GM12873 (cell line): ENCODE data around the gene SIGLEC7.
A peak's percentile ranks its signal among the peaks of the same experiment; 100 is the strongest.

Source experiments
- TF ChIP-seq, protein P1 (sequence below): IDR thresholded peaks from 2 replicates; pipeline ENCODE4 v1.5.1; 2012; ENCODE audit warnings: low read depth, mild to moderate bottlenecking, moderate library complexity, low read length, control low read depth; ENCODE audit not compliant: insufficient read depth; ENCODE audit errors: missing control alignments

Gene SIGLEC7

DNA sequence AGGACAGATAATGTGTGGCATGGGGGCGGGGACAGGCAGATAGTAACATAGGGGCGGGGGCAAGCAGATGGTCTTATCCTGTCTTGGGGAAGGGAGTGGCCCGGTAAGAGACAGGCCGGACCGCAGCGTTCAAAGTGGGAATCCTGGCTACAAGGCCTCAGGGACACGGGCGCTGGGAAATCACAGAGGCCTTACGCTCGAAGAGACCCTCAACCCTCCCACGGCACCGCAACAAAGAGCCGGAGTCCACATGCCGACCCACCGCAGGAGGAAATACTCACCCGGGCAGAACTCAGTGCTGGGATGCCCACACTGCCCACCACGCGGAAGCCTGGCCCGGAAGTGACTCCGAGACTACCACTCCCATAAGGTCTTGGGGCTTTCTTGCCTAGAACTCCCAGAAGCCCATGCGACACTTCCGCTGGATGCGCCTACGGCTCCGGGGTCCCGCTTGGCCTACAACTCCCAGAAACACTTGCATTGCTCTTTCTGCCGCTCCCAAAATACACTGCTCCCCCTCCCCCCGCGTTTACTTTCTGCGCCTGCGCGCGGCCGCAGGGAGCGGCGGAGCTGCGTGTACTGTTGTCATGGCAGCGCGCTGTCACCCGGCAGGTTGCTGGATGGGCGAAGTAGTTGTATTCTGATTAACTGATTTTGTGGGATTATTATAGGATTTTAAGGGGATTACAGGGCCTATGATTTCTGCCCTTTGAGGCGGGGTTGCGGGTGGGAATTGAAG, 33.9 kb upstream of the SIGLEC7 start, which contains the start of gene CTU1:
Gene CTU1 (minus strand): TSS at position 344 of the 739 bp plus-strand sequence. CDS start 3,840 bp downstream, outside the sequence.
- TF ChIP-seq, protein P1, sequence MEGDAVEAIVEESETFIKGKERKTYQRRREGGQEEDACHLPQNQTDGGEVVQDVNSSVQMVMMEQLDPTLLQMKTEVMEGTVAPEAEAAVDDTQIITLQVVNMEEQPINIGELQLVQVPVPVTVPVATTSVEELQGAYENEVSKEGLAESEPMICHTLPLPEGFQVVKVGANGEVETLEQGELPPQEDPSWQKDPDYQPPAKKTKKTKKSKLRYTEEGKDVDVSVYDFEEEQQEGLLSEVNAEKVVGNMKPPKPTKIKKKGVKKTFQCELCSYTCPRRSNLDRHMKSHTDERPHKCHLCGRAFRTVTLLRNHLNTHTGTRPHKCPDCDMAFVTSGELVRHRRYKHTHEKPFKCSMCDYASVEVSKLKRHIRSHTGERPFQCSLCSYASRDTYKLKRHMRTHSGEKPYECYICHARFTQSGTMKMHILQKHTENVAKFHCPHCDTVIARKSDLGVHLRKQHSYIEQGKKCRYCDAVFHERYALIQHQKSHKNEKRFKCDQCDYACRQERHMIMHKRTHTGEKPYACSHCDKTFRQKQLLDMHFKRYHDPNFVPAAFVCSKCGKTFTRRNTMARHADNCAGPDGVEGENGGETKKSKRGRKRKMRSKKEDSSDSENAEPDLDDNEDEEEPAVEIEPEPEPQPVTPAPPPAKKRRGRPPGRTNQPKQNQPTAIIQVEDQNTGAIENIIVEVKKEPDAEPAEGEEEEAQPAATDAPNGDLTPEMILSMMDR: no peak

DNA sequence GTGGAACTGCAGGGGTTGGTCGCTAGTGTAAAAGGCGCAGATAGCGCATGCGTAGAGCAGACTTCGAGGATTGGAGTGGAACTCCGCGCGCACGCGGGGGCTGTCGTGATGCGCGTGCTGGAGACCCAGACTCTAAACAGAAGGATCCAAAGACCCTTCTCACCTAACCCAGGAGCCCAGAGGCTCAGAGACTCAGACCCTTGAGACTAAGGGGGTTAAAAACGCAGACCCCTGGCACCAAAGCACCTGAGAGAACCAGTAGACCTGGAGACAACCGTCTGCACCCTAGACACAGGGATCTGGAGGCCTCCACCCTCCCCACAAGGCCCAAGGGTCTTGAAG, 33.3 kb upstream of the SIGLEC7 start:
- TF ChIP-seq, protein P1: no peak

GRCh38 chr19:51110666-51110971, 31.5 kb upstream of the SIGLEC7 start:
- TF ChIP-seq, protein P1: no peak

GRCh38 chr19:51111606-51112005, 30.5 kb upstream of the SIGLEC7 start:
- TF ChIP-seq, protein P1: peak; percentile 57

- TF ChIP-seq, protein P1: no peak
Observed at GRCh38 chr19:51114087-51114729, 27.9 kb upstream of the SIGLEC7 start.

GRCh38 chr19:51116736-51117286, 25.3 kb upstream of the SIGLEC7 start:
- TF ChIP-seq, protein P1: no peak

DNA sequence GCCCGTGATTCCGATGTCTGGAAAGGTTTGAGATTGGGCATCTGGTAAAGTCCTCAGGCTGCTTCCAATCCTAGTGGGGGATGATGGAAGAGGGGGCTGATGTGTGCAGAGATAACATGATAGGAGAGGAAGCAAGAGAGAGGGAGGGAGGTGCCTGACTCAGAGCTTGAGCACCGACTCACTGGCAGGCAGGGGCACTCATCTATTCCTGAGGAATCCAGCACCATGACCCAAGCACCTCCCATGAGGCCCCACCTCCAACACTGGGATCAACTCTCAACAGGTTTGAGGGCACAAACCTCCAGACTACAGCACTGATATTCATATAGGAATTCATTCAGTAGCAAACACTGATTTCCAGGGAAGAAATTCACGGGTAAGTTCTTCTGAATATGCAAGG, 23.0 kb upstream of the SIGLEC7 start:
- TF ChIP-seq, protein P1: no peak
